ENCODE measurements around the gene CELSR1. TPM values are rescaled to one million over a fixed set of nuclear protein-coding genes. Genes with fewer than 3 reads are reported as not detected.

The CELSR1 gene
- polyA plus RNA-seq, 1 experiment: 0.14 TPM

- no peak overlapping the region for H3K27ac ChIP-seq (ENCODE audit: low read depth, low read length)
- TF ChIP-seq CTCF (IDR thresholded peaks at IDR 0.05; ENCODE audit: low read depth, low read length): no peak
- no peak overlapping the region for H3K4me3 ChIP-seq (ENCODE audit: low read depth, low read length)
- peaks cover 24% of the 10 kb centered on the region for H3K27me3 ChIP-seq (ENCODE audit: control insufficient read depth, insufficient read depth, low read length)
- DNase-seq (ENCODE audit: low read depth, low spot score): no peak
- ChIA-PET CTCF (no interaction called here), POLR2A (no interaction called here)
- no peaks in the 10 kb centered on the region for H3K9me3 ChIP-seq (ENCODE audit: control insufficient read depth, insufficient read depth, low read length)
Measured at GRCh38 chr22:46410291-46410808, 127.1 kb downstream of the CELSR1 start.

- CTCF ChIA-PET: no interaction called here
- H3K4me3 ChIP-seq (ENCODE audit: low read depth, low read length): no peak overlapping the region
- DNase-seq (ENCODE audit: low read depth, low spot score): no peak
Measured at GRCh38 chr22:46409631-46410210, 127.7 kb downstream of the CELSR1 start.

GRCh38 chr22:46408568-46409506 lies 128.6 kb downstream of the CELSR1 start:
- ChIA-PET POLR2A (no interaction called here), CTCF (no interaction called here)
- Histone ChIP-seq H3K27ac (ENCODE audit: low read depth, low read length) (no peak overlapping the region), H3K4me3 (ENCODE audit: low read depth, low read length) (no peak overlapping the region), H3K9me3 (ENCODE audit: control insufficient read depth, insufficient read depth, low read length) (no peaks in the 10 kb centered on the region), H3K27me3 (ENCODE audit: control insufficient read depth, insufficient read depth, low read length) (peaks cover 17% of the 10 kb centered on the region)
- TF ChIP-seq CTCF (IDR thresholded peaks at IDR 0.05; ENCODE audit: low read depth, low read length): no peak
- DNase-seq (ENCODE audit: low read depth, low spot score): no peak

More at GRCh38 chr22:46409631-46410210, 127.7 kb downstream of the CELSR1 start:
- TF ChIP-seq CTCF (IDR thresholded peaks at IDR 0.05; ENCODE audit: low read depth, low read length): no peak
- H3K27me3 ChIP-seq (ENCODE audit: control insufficient read depth, insufficient read depth, low read length): peaks cover 24% of the 10 kb centered on the region
- no peaks in the 10 kb centered on the region for H3K9me3 ChIP-seq (ENCODE audit: control insufficient read depth, insufficient read depth, low read length)
- H3K27ac ChIP-seq (ENCODE audit: low read depth, low read length): no peak overlapping the region
- POLR2A ChIA-PET: no interaction called here

- no peak for TF ChIP-seq CTCF (IDR thresholded peaks at IDR 0.05; ENCODE audit: low read depth, low read length)
- Histone ChIP-seq H3K9me3 (ENCODE audit: control insufficient read depth, insufficient read depth, low read length) (no peaks in the 10 kb centered on the region), H3K27me3 (ENCODE audit: control insufficient read depth, insufficient read depth, low read length) (peaks cover 10% of the 10 kb centered on the region), H3K4me3 (ENCODE audit: low read depth, low read length) (no peak overlapping the region), H3K27ac (ENCODE audit: low read depth, low read length) (no peak overlapping the region)
- ChIA-PET POLR2A (no interaction called here), CTCF (no interaction called here)
- DNase-seq (ENCODE audit: low read depth, low spot score): no peak
Measured at GRCh38 chr22:46407748-46408147, 129.7 kb downstream of the CELSR1 start.

- CTCF ChIA-PET: no interaction called here
- no peak for TF ChIP-seq CTCF (IDR thresholded peaks at IDR 0.05; ENCODE audit: low read depth, low read length)
- Histone ChIP-seq H3K9me3 (ENCODE audit: control insufficient read depth, insufficient read depth, low read length) (no peaks in the 10 kb centered on the region), H3K27me3 (ENCODE audit: control insufficient read depth, insufficient read depth, low read length) (peaks cover 11% of the 10 kb centered on the region), H3K27ac (ENCODE audit: low read depth, low read length) (no peak overlapping the region), H3K4me3 (ENCODE audit: low read depth, low read length) (no peak overlapping the region)
- POLR2A ChIA-PET: no interaction called here
- no peak for DNase-seq (ENCODE audit: low read depth, low spot score)
Measured at GRCh38 chr22:46406791-46407190, 130.6 kb downstream of the CELSR1 start.

Measured in AG04450 (cell line).